ENCODE data around the gene TOB1.
"Not testable (repeated sequence)": the region's sequence is repeated elsewhere in the genome, so short reads cannot be mapped to it uniquely, and the experiment has no call there.

Gene TOB1

GRCh38 chr17:50899559-50900319 lies 33.6 kb upstream of the TOB1 start:
- DNase-seq (ENCODE audit: low read depth, low spot score), result no peak
- no peak overlapping the region for H3K9ac ChIP-seq (ENCODE audit: insufficient read length)
- H3K27ac ChIP-seq, result no peak overlapping the region
- no peaks in the 10 kb centered on the region for H3K9me3 ChIP-seq (ENCODE audit: low read depth, low read length)
- no peak overlapping the region for H3K4me3 ChIP-seq
- no peaks in the 10 kb centered on the region for H3K36me3 ChIP-seq (ENCODE audit: insufficient read depth, low read length)
- no peak for TF ChIP-seq POLR2AphosphoS5 (IDR thresholded peaks at IDR 0.05; ENCODE audit: borderline replicate concordance, low read depth, low read length)
- TF ChIP-seq FOXP2 (optimal IDR thresholded peaks at IDR 0.05; ENCODE audit: control extremely low read depth, extremely low read length, insufficient read depth), result no peak
- no peak for TF ChIP-seq EZH2 (IDR thresholded peaks at IDR 0.05)

DNA sequence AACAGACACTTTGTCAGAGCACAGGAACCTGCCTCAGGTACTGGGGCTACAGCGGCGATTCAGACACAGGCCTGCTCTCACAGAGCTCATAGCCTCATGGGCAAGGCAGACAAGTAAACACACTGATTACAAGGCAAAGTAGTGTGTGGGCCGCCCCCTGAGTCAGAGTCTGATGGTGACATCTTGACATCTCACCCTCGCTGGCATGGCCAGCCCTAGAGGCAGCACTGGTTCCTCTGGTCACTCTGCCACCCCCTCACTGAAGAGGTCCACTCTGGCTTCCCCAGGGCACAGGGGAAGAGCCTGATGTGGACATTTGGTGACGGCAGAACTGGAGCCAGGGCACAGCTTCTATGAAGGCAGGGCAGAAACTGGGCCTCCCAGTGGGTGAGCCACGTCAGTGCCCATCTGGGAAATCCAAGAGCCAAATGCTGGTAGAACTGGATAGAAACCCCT lies 32.9 kb upstream of the TOB1 start:
- no peak for DNase-seq (ENCODE audit: low read depth, low spot score)
- Histone ChIP-seq H3K9me3 (ENCODE audit: low read depth, low read length) (no peaks in the 10 kb centered on the region), H3K27ac (no peak overlapping the region), H3K36me3 (ENCODE audit: insufficient read depth, low read length) (no peaks in the 10 kb centered on the region), H3K9ac (ENCODE audit: insufficient read length) (no peak overlapping the region), H3K4me3 (no peak overlapping the region)
- TF ChIP-seq EZH2 (IDR thresholded peaks at IDR 0.05) (no peak), FOXP2 (optimal IDR thresholded peaks at IDR 0.05; ENCODE audit: control extremely low read depth, extremely low read length, insufficient read depth) (no peak), POLR2AphosphoS5 (IDR thresholded peaks at IDR 0.05; ENCODE audit: borderline replicate concordance, low read depth, low read length) (no peak)

DNA sequence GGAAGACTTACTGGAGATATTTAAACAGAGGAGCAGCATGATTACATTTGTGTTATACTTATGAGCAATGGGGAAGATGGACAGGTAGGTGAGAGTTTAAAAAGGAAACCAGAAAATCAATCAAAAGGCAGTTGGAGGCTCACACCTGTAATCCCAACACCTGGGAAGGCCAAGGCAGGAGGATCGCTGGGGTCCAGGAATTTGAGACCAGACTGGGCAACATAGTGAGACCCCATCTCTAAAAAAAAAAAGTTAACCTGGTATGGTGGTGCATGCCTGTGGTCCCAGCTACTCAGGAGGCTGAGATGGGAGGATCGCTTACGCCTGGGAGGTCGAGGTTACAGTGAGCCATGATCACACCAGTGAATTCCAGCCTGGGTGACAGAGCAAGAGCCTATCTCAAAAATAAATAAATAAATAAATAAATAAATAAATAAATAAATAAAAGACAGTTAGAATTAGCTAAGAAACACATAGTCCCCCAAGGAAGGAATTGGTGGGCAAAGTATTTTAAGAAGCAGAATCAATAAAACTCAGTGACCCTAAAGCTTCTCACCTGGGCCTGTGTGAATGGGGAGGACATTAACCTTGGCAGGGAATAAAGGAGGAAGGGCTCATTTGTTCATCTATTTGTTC lies 32.3 kb upstream of the TOB1 start:
- Histone ChIP-seq H3K27ac (no peak overlapping the region), H3K36me3 (ENCODE audit: insufficient read depth, low read length) (no peaks in the 10 kb centered on the region), H3K9me3 (ENCODE audit: low read depth, low read length) (no peaks in the 10 kb centered on the region), H3K4me3 (no peak overlapping the region), H3K9ac (ENCODE audit: insufficient read length) (no peak overlapping the region)
- TF ChIP-seq FOXP2 (optimal IDR thresholded peaks at IDR 0.05; ENCODE audit: control extremely low read depth, extremely low read length, insufficient read depth) (no peak), EZH2 (IDR thresholded peaks at IDR 0.05) (no peak), POLR2AphosphoS5 (IDR thresholded peaks at IDR 0.05; ENCODE audit: borderline replicate concordance, low read depth, low read length) (no peak)
- DNase-seq (ENCODE audit: low read depth, low spot score), result no peak

GRCh38 chr17:50894513-50894912 lies 28.4 kb upstream of the TOB1 start:
- not testable (repeated sequence) for H3K4me3 ChIP-seq; H3K27ac ChIP-seq; H3K9me3 ChIP-seq (ENCODE audit: low read depth, low read length); H3K36me3 ChIP-seq (ENCODE audit: insufficient read depth, low read length); H3K9ac ChIP-seq (ENCODE audit: insufficient read length); DNase-seq (ENCODE audit: low read depth, low spot score)

GRCh38 chr17:50893183-50893993 lies 27.2 kb upstream of the TOB1 start:
- Histone ChIP-seq H3K4me3 (no peak overlapping the region), H3K9ac (ENCODE audit: insufficient read length) (no peak overlapping the region), H3K9me3 (ENCODE audit: low read depth, low read length) (no peaks in the 10 kb centered on the region), H3K27ac (no peak overlapping the region), H3K36me3 (ENCODE audit: insufficient read depth, low read length) (no peaks in the 10 kb centered on the region)
- no peak for DNase-seq (ENCODE audit: low read depth, low spot score)
- TF ChIP-seq FOXP2 (optimal IDR thresholded peaks at IDR 0.05; ENCODE audit: control extremely low read depth, extremely low read length, insufficient read depth) (no peak), POLR2AphosphoS5 (IDR thresholded peaks at IDR 0.05; ENCODE audit: borderline replicate concordance, low read depth, low read length) (no peak), EZH2 (IDR thresholded peaks at IDR 0.05) (no peak)

- TF ChIP-seq EZH2 (IDR thresholded peaks at IDR 0.05) (no peak), POLR2AphosphoS5 (IDR thresholded peaks at IDR 0.05; ENCODE audit: borderline replicate concordance, low read depth, low read length) (no peak), FOXP2 (optimal IDR thresholded peaks at IDR 0.05; ENCODE audit: control extremely low read depth, extremely low read length, insufficient read depth) (no peak)
- H3K9ac ChIP-seq (ENCODE audit: insufficient read length), result no peak overlapping the region
- H3K27ac ChIP-seq, result no peak overlapping the region
- no peaks in the 10 kb centered on the region for H3K36me3 ChIP-seq (ENCODE audit: insufficient read depth, low read length)
- H3K4me3 ChIP-seq, result no peak overlapping the region
- H3K9me3 ChIP-seq (ENCODE audit: low read depth, low read length), result no peaks in the 10 kb centered on the region
- DNase-seq (ENCODE audit: low read depth, low spot score), result no peak
Observed at GRCh38 chr17:50892101-50892776, 26.1 kb upstream of the TOB1 start.

DNA sequence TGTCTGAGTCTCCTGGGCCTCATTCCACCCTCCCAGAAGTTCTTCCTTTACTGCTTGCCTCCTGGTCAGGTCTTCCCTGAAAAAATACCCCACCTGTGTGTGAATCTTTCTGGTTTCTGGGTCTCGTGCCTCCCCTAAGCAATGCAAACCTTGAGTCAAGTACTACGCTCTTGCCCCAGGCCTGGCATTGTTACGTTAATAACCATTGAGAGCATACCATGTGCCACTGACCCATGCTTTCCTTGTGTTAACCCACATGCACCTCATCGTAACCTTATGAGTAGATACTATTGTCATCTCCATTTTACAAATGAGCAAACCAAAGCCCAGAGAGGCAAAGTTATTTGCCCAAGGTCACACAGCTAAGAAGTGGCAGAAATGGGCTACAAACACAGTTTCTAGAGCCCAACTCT lies 25.4 kb upstream of the TOB1 start:
- no peak overlapping the region for H3K27ac ChIP-seq
- H3K36me3 ChIP-seq (ENCODE audit: insufficient read depth, low read length), result no peaks in the 10 kb centered on the region
- no peak for DNase-seq (ENCODE audit: low read depth, low spot score)
- no peak for TF ChIP-seq POLR2AphosphoS5 (IDR thresholded peaks at IDR 0.05; ENCODE audit: borderline replicate concordance, low read depth, low read length)
- no peak for TF ChIP-seq EZH2 (IDR thresholded peaks at IDR 0.05)
- TF ChIP-seq FOXP2 (optimal IDR thresholded peaks at IDR 0.05; ENCODE audit: control extremely low read depth, extremely low read length, insufficient read depth), result no peak
- no peak overlapping the region for H3K4me3 ChIP-seq
- H3K9ac ChIP-seq (ENCODE audit: insufficient read length), result no peak overlapping the region
- no peaks in the 10 kb centered on the region for H3K9me3 ChIP-seq (ENCODE audit: low read depth, low read length)

All from SK-N-MC (cell line).